ENCODE data around the gene RCSD1.

- no peak for TF ChIP-seq CTCF (IDR thresholded peaks at IDR 0.05; ENCODE audit: low read depth, low read length)
- no peak for TF ChIP-seq EZH2phosphoT487 (IDR thresholded peaks at IDR 0.05; ENCODE audit: low read depth)
Measured at GRCh38 chr1:167611983-167612382, 18.0 kb upstream of the RCSD1 start.
